Measurements from ENCODE around the gene GTF2H2C_2.
"Not testable (repeated sequence)": the region's sequence is repeated elsewhere in the genome, so short reads cannot be mapped to it uniquely, and the experiment has no call there.

- TF ChIP-seq, protein P1, sequence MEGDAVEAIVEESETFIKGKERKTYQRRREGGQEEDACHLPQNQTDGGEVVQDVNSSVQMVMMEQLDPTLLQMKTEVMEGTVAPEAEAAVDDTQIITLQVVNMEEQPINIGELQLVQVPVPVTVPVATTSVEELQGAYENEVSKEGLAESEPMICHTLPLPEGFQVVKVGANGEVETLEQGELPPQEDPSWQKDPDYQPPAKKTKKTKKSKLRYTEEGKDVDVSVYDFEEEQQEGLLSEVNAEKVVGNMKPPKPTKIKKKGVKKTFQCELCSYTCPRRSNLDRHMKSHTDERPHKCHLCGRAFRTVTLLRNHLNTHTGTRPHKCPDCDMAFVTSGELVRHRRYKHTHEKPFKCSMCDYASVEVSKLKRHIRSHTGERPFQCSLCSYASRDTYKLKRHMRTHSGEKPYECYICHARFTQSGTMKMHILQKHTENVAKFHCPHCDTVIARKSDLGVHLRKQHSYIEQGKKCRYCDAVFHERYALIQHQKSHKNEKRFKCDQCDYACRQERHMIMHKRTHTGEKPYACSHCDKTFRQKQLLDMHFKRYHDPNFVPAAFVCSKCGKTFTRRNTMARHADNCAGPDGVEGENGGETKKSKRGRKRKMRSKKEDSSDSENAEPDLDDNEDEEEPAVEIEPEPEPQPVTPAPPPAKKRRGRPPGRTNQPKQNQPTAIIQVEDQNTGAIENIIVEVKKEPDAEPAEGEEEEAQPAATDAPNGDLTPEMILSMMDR (conservative IDR thresholded peaks at IDR 0.05 in 1 of 2, IDR thresholded peaks at IDR 0.05 in 1 of 2; ENCODE audit: extremely low read depth in 1 of 2, insufficient read depth in 1 of 2, low read depth in 1 of 2, low read length in 2 of 2): not testable (repeated sequence)
- not testable (repeated sequence) for TF ChIP-seq EZH2 (IDR thresholded peaks at IDR 0.05; ENCODE audit: borderline replicate concordance, low read length)
These were observed 14.0 kb upstream of the GTF2H2C_2 start for GRCh38 chr5:70400984-70401686.
